ENCODE results near the gene VCAN. TPM values are rescaled to one million over a fixed set of nuclear protein-coding genes. Genes with fewer than 3 reads are reported as not detected.

VCAN gene
- total RNA-seq, 1 experiment from 2014 or later = 0.72 TPM

DNA sequence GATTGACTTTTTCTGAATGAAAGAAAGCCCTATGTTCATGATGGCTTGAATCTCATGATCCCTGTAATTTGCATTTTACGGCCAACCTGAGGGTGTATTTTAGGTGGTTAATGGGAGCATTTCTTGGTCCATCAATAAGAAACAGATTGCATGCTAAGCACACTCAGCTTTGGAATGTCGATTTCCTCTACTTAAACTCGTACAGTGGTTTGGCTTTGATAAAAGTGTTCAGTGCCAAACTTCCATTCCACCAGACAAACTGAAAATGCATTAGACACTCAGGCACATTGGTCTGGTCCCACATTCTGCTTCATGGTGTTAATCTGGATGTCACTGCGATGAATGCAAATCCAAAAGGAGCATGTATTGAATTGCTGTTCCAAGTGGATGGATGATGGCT is 77.0 kb downstream of the VCAN start:
- DNase-seq (ENCODE audit: low read depth, low spot score) (no peak), ATAC-seq (no peak)
- POLR2A ChIA-PET = no interaction called here
- Histone ChIP-seq H3K36me3 (ENCODE audit: control insufficient read depth, insufficient read depth, low read length) (no peaks in the 10 kb centered on the region), H3K27me3 (ENCODE audit: control insufficient read depth, insufficient read depth, low read length) (no peaks in the 10 kb centered on the region), H3K4me1 (ENCODE audit: control insufficient read depth, insufficient read depth, low read length) (no peaks in the 10 kb centered on the region), H3K9me3 (ENCODE audit: control insufficient read depth, insufficient read depth, low read depth, low read length) (no peaks in the 10 kb centered on the region), H3K4me3 (ENCODE audit: low read depth in 2 of 2, low read length in 2 of 2) (no peak overlapping the region), H3K27ac (ENCODE audit: low read length) (no peak overlapping the region)
- CTCF ChIA-PET = no interaction called here
- in situ Hi-C loops (cut with HindIII; ENCODE audit: low pct_unique_long_range_greater_than_20kb, low sequenced_read_pairs) = no loop called here
- BruUV-seq (replicated peaks) = no TSS peak
- TF ChIP-seq TCF7L2 (IDR thresholded peaks at IDR 0.05; ENCODE audit: low read depth, low read length) (no peak), POLR2AphosphoS5 (IDR thresholded peaks at IDR 0.05; ENCODE audit: low read depth, low read length) (no peak)
- intact Hi-C loops (cut with micrococcal nuclease; ENCODE audit: unreplicated experiment) = no loop called here

DNA sequence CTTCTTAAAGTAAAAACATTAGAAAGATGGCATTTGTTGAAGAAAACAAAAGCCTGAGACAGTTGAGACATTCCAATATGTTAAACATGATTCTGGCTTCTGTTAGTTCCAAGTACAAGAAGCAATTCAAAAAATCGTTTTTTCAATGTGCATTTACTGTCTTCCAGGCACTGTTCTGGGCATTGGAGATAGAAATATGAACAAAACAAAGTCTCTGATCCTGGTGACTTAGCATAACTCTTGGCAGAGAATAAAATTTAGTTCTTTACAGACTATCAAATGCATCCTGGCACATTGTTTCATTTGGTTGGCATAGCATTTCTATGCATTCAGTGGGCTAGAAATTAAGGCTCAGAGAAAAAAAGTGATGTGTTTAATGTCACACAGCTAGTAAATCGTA is 77.5 kb downstream of the VCAN start:
- in situ Hi-C loops (cut with HindIII; ENCODE audit: low pct_unique_long_range_greater_than_20kb, low sequenced_read_pairs) = no loop called here
- intact Hi-C loops (cut with micrococcal nuclease; ENCODE audit: unreplicated experiment) = no loop called here
- CTCF ChIA-PET = no interaction called here
- POLR2A ChIA-PET = no interaction called here
- Histone ChIP-seq H3K27ac (ENCODE audit: low read length) (no peak overlapping the region), H3K4me1 (ENCODE audit: control insufficient read depth, insufficient read depth, low read length) (no peaks in the 10 kb centered on the region), H3K4me3 (ENCODE audit: low read depth in 2 of 2, low read length in 2 of 2) (no peak overlapping the region), H3K36me3 (ENCODE audit: control insufficient read depth, insufficient read depth, low read length) (no peaks in the 10 kb centered on the region), H3K27me3 (ENCODE audit: control insufficient read depth, insufficient read depth, low read length) (no peaks in the 10 kb centered on the region), H3K9me3 (ENCODE audit: control insufficient read depth, insufficient read depth, low read depth, low read length) (no peaks in the 10 kb centered on the region)
- no TSS peak for BruUV-seq (replicated peaks)
- no peak for ATAC-seq
- DNase-seq (ENCODE audit: low read depth, low spot score) = no peak
- TF ChIP-seq POLR2AphosphoS5 (IDR thresholded peaks at IDR 0.05; ENCODE audit: low read depth, low read length) = no peak
- no peak for TF ChIP-seq SIN3A (IDR thresholded peaks at IDR 0.05; ENCODE audit: borderline replicate concordance, insufficient read depth, low read depth, low read length)
- TF ChIP-seq, protein P1, sequence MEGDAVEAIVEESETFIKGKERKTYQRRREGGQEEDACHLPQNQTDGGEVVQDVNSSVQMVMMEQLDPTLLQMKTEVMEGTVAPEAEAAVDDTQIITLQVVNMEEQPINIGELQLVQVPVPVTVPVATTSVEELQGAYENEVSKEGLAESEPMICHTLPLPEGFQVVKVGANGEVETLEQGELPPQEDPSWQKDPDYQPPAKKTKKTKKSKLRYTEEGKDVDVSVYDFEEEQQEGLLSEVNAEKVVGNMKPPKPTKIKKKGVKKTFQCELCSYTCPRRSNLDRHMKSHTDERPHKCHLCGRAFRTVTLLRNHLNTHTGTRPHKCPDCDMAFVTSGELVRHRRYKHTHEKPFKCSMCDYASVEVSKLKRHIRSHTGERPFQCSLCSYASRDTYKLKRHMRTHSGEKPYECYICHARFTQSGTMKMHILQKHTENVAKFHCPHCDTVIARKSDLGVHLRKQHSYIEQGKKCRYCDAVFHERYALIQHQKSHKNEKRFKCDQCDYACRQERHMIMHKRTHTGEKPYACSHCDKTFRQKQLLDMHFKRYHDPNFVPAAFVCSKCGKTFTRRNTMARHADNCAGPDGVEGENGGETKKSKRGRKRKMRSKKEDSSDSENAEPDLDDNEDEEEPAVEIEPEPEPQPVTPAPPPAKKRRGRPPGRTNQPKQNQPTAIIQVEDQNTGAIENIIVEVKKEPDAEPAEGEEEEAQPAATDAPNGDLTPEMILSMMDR (IDR thresholded peaks at IDR 0.05) = no peak
- TF ChIP-seq, protein P2, sequence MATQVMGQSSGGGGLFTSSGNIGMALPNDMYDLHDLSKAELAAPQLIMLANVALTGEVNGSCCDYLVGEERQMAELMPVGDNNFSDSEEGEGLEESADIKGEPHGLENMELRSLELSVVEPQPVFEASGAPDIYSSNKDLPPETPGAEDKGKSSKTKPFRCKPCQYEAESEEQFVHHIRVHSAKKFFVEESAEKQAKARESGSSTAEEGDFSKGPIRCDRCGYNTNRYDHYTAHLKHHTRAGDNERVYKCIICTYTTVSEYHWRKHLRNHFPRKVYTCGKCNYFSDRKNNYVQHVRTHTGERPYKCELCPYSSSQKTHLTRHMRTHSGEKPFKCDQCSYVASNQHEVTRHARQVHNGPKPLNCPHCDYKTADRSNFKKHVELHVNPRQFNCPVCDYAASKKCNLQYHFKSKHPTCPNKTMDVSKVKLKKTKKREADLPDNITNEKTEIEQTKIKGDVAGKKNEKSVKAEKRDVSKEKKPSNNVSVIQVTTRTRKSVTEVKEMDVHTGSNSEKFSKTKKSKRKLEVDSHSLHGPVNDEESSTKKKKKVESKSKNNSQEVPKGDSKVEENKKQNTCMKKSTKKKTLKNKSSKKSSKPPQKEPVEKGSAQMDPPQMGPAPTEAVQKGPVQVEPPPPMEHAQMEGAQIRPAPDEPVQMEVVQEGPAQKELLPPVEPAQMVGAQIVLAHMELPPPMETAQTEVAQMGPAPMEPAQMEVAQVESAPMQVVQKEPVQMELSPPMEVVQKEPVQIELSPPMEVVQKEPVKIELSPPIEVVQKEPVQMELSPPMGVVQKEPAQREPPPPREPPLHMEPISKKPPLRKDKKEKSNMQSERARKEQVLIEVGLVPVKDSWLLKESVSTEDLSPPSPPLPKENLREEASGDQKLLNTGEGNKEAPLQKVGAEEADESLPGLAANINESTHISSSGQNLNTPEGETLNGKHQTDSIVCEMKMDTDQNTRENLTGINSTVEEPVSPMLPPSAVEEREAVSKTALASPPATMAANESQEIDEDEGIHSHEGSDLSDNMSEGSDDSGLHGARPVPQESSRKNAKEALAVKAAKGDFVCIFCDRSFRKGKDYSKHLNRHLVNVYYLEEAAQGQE (IDR thresholded peaks at IDR 0.05; ENCODE audit: insufficient read depth in 1 of 2, low read depth in 2 of 2, low read length in 1 of 2) = no peak
- TF ChIP-seq TCF7L2 (IDR thresholded peaks at IDR 0.05; ENCODE audit: low read depth, low read length) = no peak

DNA sequence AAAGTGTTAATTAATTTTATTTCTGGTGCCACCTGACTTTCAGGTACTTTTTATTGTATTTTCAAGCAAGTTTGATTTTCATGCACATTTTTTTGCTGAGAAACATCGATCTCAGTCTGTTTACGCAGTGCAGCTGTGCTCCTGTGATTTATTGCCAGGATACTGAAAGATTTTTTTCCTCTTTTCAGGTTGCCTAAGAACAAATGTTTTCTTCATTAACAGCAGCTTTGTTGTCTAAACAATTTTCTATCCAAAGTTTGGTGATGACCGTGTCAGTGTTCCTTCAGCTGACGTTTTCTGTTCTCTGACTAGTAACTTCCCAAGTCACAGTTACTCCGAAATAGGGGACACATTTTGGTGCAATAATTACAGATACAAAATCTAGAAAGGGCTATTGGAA is 78.1 kb downstream of the VCAN start:
- ATAC-seq (no peak), DNase-seq (ENCODE audit: low read depth, low spot score) (no peak)
- no peak for TF ChIP-seq TCF7L2 (IDR thresholded peaks at IDR 0.05; ENCODE audit: low read depth, low read length)
- TF ChIP-seq SIN3A (IDR thresholded peaks at IDR 0.05; ENCODE audit: borderline replicate concordance, insufficient read depth, low read depth, low read length) = no peak
- no peak for TF ChIP-seq POLR2AphosphoS5 (IDR thresholded peaks at IDR 0.05; ENCODE audit: low read depth, low read length)
- TF ChIP-seq, protein P2 (IDR thresholded peaks at IDR 0.05; ENCODE audit: insufficient read depth in 1 of 2, low read depth in 2 of 2, low read length in 1 of 2) = no peak
- TF ChIP-seq, protein P1 (IDR thresholded peaks at IDR 0.05) = no peak
- in situ Hi-C loops (cut with HindIII; ENCODE audit: low pct_unique_long_range_greater_than_20kb, low sequenced_read_pairs) = no loop called here
- CTCF ChIA-PET = no interaction called here
- no peak overlapping the region for H3K4me3 ChIP-seq (ENCODE audit: low read depth in 2 of 2, low read length in 2 of 2)
- no peaks in the 10 kb centered on the region for H3K4me1 ChIP-seq (ENCODE audit: control insufficient read depth, insufficient read depth, low read length)
- BruUV-seq (replicated peaks) = no TSS peak
- H3K27me3 ChIP-seq (ENCODE audit: control insufficient read depth, insufficient read depth, low read length) = no peaks in the 10 kb centered on the region
- intact Hi-C loops (cut with micrococcal nuclease; ENCODE audit: unreplicated experiment) = no loop called here
- POLR2A ChIA-PET = interaction anchor here (0.6 kb wide), 1 partner anchor 106 kb away, joined by 6 read pairs; no protein-coding TSS in a partner anchor
- no peak overlapping the region for H3K27ac ChIP-seq (ENCODE audit: low read length)
- H3K9me3 ChIP-seq (ENCODE audit: control insufficient read depth, insufficient read depth, low read depth, low read length) = no peaks in the 10 kb centered on the region
- H3K36me3 ChIP-seq (ENCODE audit: control insufficient read depth, insufficient read depth, low read length) = no peaks in the 10 kb centered on the region
